GM10248 (cell line): ENCODE measurements around the gene TLE1.
"Not testable (repeated sequence)": the region's sequence is repeated elsewhere in the genome, so short reads cannot be mapped to it uniquely, and the experiment has no call there.

Source experiments
- CTCF ChIA-PET: fragments of 300-600 bp; sonication (Branson Sonifier 250); formaldehyde crosslinking; extraction: SDS; loops from one replicate; lab custom pipeline; 2021; ENCODE audit warnings: antibody characterized with exemption; lab: Yijun Ruan, JAX
- POLR2A ChIA-PET: fragments of 350-650 bp; sonication (Branson Sonifier 250); formaldehyde crosslinking; extraction: SDS; loops from one replicate; lab custom pipeline; 2020; ENCODE audit warnings: antibody characterized with exemption; lab: Yijun Ruan, JAX
- DNase-seq: peaks from one replicate; pipeline ENCODE4 v3.0.0; 2012; ENCODE audit errors: extremely low spot score
- TF ChIP-seq, protein P1 (sequence below): IDR thresholded peaks from 2 replicates; pipeline ENCODE4 v1.5.1; 2012; ENCODE audit warnings: mild to moderate bottlenecking, low read depth; ENCODE audit errors: extremely low read depth, missing control alignments, control extremely low read depth

The TLE1 gene

DNA sequence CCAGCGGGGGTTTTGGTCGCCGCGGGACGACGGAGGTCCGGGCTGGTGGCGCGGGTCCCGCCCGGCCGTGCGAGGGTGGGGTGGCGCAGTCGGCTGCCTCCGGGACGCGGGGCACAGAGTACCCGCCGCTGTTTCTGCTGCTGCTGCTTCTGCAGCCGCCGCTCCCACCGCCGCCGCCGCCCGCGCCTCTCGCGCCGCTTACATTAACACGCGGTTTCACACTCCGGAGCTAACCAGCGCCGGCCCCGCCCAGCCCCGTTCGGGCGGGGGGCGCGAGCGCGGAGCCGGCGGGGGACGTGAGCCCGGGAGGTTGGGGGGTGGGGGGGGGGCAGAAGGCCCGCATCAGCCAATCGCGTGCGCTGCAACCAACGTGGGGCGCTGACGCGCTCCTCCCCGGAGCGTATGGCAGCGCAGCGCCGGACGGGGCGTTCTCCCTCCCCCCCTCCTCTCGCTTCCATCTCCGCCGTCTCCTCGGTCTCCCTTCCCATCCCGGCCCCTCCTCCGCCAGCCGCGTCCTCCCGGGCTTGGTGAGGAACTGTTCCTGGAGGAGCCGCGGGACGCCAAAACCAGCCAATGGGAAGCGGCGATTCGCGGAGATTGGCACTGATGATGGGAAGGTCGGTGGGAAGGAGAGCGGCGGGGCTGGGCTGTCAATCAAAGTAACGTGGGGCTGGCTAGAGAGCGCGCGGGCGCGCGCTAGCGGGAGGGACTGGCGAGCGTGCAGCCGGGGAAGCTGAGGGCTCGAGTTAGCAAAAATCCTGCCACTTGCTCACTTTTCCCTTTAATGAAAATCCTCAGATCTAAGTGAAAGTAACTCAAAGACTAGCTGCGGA lies at the start of gene TLE1:
TSS of gene TLE1 (minus strand) at position 205 of the 833 bp plus-strand sequence. CDS start 1,307 bp downstream, outside the sequence.
- ChIA-PET CTCF (no interaction called here), POLR2A (no interaction called here)
- DNase-seq: peak; percentile 54
- TF ChIP-seq, protein P1, sequence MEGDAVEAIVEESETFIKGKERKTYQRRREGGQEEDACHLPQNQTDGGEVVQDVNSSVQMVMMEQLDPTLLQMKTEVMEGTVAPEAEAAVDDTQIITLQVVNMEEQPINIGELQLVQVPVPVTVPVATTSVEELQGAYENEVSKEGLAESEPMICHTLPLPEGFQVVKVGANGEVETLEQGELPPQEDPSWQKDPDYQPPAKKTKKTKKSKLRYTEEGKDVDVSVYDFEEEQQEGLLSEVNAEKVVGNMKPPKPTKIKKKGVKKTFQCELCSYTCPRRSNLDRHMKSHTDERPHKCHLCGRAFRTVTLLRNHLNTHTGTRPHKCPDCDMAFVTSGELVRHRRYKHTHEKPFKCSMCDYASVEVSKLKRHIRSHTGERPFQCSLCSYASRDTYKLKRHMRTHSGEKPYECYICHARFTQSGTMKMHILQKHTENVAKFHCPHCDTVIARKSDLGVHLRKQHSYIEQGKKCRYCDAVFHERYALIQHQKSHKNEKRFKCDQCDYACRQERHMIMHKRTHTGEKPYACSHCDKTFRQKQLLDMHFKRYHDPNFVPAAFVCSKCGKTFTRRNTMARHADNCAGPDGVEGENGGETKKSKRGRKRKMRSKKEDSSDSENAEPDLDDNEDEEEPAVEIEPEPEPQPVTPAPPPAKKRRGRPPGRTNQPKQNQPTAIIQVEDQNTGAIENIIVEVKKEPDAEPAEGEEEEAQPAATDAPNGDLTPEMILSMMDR: no peak

DNA sequence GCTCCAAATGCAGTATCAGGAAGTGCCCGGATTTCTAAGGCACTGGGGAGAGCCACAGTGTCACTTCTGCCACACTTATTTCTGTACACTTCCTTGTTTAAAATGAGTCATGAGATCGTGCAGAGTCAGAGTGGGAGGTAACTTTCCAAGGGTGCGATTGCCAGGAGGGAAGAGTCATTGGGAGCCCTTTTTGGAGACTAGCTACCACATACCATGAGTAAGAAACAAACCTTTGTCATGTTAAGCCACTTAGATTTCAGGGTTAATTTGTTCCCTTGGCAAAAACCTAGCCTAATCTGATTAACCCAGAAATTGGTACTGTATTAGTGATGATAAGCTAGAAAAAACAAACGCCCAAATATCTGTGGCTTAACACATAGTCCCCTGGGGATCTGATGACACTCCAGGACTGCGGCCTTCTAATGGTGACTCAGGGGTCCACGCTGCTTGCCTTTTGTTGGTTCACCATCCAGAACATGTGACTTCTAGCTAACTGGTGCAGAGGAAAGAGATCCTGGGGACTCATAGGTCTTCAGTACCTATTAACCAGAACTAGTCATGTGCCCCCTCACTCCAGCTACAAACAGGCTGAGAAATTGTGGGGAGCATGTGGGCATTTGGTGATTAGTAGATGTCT lies 48.6 kb upstream of the TLE1 start:
- CTCF ChIA-PET: no interaction called here
- TF ChIP-seq, protein P1: no peak
- DNase-seq: no peak
- POLR2A ChIA-PET: no interaction called here

DNA sequence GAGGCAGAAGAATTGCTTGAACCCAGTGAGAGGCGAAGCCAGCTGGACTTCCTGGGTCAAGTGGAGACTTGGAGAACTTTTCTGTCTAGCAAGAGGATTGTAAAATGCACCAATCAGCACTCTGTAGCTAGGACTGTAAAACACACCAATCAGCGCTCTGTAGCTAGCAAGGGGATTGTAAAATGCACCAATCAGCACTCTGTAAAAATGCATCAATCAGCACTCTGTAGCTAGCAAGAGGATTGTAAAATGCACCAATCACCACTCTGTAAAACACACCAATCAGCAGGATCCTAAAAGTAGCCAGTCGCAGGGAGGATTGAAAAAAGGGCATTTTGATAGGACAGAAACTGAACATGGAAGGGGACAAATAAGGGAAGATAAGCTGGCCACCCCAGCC lies 41.2 kb upstream of the TLE1 start:
- CTCF ChIA-PET, DNase-seq, POLR2A ChIA-PET: not testable (repeated sequence)

DNA sequence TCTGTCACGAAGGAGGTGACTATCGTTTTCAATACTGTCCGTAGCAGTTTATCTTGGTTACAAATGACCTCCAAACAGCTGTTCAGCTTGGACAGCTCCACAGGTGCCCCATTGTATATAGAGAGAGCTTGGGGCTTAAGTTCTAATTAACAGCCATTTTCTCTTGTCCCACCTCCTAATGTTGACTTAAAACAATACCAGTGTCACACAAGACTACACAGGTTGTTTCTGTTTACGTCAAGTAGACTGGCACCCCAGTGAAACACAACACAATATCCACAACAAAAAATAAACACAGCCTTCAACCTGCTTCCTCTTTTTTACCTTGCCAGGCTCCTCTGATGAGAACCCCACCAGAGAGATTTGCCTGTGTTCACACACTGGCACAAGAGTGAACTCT lies 39.8 kb upstream of the TLE1 start:
- ChIA-PET CTCF (no interaction called here), POLR2A (no interaction called here)
- no peak for DNase-seq
- TF ChIP-seq, protein P1: no peak

DNA sequence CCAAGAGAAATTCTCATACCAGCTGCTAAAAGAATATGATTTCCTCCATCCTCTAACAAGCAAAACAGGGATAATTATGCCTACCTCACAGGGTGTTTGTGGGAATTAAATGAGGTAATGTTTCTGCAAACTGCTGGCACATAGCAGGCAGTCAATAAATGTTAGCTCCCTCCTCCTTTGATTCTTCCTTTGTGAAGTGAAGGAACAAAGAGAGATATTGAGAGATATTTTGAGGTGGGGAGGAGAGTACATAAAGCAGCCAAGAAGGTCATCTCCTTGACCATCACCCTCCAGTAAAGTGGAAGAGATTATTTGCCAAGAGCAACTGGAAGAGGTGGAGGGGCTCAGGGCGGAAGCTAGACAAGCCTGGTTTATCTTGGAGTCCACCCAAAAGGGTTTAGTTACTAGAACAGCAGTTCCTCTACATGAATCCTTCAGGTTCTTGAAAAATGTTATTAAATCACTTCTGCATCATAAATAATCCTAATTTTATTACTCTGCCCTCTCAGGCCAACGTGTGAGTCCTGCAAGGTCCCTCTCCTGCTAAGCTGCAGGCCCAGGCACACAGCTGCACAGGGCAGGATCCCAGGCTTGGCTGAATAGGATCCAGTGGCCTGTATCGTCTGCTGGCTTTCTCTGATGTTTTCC lies 35.0 kb upstream of the TLE1 start:
- ChIA-PET CTCF (no interaction called here), POLR2A (no interaction called here)
- no peak for DNase-seq
- TF ChIP-seq, protein P1: no peak

DNA sequence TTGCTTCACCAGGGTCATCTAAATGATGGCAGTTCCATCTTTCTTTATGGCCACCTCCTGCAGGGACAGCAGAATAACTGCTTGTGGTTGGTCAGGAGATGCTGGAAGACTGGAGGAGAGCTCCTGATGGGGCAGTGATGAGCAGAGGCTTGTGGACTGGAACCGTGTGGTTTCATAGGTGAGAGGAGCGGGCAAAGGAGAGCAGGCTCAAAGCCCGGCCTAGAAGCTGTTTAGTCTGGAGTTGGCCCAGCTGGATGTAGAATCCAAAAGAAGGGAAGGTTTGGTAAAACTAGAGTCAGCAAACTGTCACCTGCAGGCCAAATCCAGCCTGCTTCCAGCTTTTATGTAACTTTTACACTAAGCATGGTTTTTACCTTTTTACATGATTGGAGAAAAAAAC lies 32.9 kb upstream of the TLE1 start:
- TF ChIP-seq, protein P1: no peak
- POLR2A ChIA-PET: no interaction called here
- CTCF ChIA-PET: no interaction called here
- no peak for DNase-seq
